Raji (cell line): ENCODE measurements around the gene MRPL28.

ENCODE experiments used
- POLR2A ChIP-seq: IDR thresholded peaks from 2 replicates; pipeline ENCODE4 v1.6.1; 2011; ENCODE audit warnings: low read depth, low read length, control low read depth; ENCODE audit not compliant: insufficient read depth

Gene MRPL28

DNA sequence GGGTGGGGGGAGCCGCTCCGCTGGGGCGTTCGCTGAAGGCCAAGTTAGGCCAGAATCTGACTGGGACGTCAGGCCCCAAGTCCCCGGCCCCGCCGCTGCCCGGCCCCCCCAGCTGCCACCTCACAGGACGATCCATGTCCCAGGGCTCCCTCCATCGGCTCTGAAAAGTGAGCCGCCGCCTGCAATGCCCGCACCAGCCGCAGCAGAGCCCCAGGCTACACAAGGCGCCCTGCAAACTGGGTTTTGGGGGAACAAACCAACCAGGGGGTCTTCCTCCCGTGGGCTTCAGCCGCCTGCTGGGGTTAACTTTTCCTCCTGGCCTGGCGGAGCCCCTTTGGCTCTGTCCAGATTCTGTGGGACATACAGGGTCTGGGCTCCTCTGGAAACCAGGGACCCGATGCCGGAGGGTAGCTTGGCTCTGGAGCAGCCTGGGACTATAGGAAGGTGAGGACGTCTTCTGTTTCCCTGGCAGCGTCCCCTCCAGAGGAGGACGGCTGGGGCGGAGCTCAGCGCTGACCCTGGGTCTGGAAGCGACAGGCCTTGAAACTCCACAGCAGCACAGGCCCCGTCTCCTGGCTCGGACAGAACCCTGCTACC lies 27.5 kb upstream of the MRPL28 start:
- no peak for TF ChIP-seq POLR2A

DNA sequence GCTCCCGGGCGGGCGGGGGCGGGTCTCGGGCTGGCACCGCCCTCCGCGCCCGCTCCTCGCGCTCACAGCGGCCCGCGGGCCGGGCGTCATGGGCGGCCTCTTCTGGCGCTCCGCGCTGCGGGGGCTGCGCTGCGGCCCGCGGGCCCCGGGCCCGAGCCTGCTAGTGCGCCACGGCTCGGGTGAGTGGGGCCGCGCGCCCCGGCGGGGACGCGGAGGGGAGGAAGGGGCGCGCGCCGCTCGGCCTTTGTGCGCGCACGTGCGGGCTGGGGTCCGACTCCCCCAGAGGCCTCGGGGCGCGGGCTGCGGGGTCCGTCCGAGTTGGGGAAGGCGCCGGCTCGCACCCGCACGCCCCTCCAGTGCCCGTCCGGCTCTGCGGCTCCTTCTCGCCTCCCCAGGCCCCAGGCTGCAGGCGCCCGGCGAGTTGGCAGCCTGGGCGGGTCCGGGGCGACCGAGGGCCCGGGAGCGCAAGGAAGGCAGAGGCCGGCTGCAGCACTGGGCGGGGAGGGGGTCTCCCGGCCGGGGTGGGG lies 26.9 kb upstream of the MRPL28 start, which contains the start of gene NME4:
NME4 (plus strand) TSS at position 65 of the 527 bp plus-strand sequence; CDS start at position 89, 24 bp downstream.
- TF ChIP-seq POLR2A: peak; percentile 62

DNA sequence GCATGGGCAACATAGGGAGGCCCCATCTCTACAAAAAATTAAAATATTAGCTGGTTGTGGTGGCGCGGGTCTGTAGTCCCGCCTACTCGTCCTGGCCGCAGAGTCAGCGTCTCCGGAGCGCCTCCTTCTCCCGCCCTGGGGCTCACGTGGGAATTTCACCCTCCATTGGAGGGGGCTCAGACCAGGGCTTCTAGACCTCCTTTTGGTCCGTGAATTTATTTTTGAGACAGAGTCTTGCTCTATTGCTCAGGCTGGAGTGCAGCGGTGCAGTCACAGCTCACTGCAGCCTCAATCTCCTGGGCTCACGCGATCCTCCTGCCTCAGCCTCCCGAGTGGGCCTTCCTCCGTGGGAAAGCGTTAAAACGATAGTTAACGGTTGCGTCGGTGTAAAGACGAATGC lies 26.3 kb upstream of the MRPL28 start:
- no peak for TF ChIP-seq POLR2A

DNA sequence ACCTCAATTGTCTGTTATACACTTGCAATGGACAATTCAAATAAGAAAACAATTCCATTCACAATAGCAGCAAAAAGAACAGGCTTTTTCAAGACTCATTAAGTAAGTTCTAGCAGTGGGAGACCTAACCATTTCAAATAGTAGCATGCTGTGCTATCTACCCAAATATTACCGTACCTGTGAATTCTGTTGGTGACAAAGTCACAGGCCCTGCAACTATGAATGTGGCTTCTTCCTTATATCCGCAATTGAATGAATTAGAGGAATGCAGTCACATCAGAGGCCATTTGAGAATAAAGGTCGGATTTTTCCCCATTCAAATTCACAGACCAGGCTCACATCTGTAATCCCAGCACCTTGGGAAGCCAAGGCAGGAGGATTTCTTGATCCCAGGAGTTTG lies 25.9 kb upstream of the MRPL28 start:
- no peak for TF ChIP-seq POLR2A

DNA sequence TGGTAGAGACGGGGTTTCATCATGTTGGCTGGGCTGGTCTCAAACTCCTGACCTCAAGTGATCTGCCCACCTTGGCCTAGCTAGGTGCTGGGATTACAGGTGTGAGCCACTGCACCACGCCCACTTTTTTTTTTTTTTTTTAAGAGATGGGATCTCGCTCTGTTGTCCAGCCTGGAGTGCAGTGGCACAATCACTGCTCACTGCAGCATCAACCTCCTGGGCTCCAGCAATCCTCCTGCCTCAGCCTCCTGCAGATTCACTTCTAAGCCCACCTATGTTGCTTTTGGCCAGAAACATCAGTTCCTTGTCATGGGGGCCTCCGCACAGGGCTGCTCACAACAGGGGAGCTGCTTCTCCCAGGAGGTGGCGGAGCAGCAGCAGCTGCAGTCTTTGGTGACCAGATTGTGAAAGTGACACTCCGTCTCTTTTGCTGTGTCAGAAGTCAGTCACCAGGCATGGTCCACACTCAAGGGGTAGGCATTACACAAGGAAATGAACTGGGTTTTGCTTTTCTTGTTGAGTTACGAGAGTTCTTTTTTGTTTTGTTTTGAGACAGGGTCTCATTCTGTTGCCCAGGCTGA lies 22.2 kb upstream of the MRPL28 start:
- TF ChIP-seq POLR2A: no peak

DNA sequence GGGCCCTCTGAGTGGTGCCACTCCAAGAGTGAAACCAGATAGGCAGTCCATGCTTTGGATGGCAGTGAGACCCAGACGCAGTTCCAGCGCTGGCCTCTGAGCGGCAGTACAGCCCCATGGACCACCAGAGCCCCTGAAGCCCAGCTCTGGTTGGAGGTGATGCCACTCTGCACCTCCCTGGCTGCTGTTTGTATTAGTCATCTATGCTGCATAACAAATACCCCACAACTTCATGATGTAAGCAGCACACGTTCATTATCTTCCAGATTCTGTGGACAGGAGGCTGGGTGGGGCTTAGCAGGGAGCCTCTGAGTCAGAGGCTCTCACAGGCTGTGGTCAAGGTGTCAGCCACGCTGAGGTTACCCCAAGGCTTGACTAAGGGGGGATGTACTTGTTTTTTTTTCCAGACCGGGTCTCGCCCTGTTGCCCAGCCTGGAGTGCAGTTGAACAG lies 21.6 kb upstream of the MRPL28 start:
- no peak for TF ChIP-seq POLR2A

DNA sequence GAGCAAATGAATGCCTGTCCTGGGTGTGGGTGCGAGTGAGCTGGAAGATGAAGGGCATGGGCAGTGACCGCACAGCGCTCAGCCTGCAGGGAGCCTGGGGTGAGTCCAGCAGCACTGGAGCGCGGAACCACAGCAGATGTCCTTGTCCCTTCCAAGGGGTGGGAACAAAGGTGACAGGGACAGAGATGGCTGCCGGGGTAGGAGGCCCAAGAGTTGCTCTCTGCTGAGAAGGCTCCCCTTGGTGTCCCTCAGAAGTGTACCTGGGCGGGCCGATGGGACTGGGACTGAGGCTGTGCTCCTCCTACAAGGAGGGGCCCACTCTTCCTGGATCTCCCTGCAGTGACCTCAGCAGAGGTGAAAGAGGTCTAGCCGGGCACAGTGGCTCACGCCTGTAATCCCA lies 19.0 kb upstream of the MRPL28 start:
- no peak for TF ChIP-seq POLR2A

DNA sequence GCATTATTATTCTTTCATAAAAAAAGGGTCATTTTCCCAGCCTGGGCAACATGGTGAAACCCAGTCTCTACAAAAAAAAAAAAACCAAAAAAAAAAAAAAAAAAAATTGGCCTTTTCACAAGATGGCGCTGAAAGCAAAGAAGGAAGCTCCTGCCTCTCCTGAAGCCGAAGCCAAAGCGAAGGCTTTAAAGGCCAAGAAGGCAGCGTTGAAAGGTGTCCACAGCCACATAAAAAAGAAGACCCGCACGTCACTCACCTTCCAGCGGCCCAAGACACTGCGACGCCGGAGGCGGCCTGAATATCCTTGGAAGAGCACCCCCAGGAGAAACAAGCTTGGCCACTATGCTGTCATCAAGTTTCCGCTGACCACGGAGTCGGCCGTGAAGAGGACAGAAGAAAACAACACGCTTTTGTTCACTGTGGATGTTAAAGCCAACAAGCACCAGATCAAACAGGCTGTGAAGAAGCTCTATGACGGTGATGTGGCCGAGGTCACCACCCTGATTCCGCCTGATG lies 16.4 kb upstream of the MRPL28 start:
- no peak for TF ChIP-seq POLR2A

DNA sequence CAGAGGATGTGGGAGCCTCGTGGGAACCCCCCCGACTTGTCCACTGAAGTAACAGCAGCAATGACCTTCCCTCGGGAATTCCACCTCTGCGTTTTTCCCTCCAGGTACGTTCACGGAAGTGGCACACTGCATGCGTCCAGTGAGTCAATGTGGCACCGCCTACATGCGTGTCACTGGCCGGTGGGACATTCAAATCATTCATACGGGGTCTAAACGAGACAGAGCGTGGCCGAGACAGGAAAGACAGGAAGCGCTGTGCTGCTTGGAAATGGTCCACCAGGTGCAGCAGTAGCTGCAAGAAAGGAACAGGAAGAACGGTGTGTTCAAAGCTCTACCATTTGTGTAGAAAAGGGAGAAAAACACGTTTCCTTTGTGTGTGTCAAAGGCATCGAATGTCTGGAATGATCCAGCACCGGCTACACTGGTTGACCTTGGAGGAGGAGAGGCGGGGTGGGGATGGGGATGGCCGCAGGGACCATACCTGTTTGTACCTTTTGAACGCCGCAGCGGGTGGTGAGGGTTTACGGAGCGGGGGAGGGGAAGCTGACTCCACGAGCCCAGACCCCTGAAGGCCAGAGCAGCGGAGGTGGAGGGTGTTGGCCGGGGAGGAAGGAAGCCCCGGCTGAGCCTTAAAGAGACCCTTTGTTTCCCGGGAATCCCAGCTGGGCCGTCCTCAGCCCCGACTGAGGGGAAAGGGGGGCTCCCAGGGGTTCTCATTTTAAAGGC lies 13.2 kb upstream of the MRPL28 start:
- no peak; the same call in none of the 2 replicates for TF ChIP-seq POLR2A

DNA sequence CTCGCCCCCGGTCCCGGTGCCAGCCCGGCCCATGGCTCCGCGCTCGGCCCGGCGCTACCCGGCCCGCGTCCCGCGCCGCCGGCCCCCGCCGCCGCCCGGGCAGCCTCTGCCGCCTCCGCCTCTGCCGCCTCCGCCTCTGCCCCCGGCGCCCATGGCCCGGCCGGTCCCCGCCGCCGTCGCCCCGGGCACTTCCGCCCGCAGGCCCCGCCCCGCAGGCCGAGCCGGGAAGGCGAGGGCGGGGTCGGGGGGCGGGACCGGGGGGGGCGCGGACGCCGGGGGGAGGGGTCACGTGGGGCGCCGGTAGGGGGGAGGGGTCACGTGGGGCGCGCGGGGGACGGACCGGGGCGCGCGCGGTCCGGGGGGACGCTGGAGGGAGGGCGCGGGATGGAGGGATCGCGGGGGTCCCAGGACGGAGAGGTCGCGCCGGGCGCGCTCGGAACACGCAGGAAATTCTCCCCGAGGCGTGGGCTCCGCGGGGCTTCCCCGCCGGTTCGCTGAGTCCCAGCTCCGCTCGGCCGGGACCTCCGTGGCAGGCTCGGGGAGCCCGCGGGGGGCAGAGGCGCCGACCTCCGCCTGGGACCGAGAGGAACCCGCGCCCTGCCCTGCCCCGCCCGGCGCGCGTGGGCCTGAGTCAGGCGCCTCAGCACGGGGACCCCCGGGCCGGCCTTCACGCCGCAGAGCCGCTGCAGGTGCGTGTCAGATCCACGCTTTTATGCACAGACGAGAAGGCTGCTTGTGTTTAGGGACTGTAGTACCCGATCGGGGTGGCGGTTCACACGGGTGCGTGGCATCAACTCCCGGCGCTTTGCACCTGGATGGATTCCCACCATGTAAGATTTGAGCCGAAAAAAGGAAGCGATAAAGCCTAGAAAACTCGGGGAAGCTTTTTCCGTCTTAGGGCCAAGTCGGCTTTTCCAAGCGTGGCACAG lies 11.7 kb upstream of the MRPL28 start, which contains the start of gene PGAP6:
PGAP6 (minus strand) TSS at position 190 of the 929 bp plus-strand sequence; CDS start at position 33, 157 bp downstream.
- TF ChIP-seq POLR2A: peak; percentile 74

DNA sequence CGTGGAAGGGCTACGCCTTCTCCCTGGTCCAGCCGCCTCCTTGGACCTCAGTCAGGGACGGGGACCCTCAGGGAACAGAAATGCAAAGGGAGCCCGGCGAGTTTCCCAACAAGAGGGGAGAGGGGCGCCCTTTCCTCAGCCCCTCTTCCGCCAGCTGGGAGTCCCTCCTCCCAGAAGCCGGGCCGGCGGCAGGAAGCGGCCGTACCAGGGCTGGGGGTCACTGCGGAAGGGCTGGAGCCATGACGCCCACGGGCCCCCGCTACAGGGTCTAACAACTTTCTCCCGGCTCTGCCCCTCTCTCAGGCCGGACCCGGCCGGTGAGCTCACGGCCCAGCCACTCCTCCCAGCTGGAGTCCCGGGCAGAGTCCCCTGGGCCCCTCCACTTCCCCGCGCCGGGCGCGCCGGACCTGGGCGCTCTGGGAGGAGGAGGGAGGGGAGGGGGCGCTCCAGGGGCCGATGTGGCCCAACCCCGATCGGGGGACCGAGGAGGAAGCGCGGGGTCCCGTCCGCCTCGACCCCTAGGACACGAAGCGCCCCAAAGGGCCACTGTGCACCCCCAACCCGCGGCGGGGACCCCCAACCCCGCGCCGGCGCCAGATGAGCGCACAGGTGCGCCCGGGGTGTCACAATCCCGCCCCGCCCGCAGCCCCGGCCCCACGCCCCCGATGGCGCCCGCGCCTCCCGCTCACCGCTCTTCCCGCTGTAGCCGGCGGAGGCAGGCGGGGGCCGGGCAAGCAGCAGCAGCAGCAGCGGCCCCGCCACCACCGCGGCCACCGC lies 10.9 kb upstream of the MRPL28 start:
- TF ChIP-seq POLR2A: no peak

DNA sequence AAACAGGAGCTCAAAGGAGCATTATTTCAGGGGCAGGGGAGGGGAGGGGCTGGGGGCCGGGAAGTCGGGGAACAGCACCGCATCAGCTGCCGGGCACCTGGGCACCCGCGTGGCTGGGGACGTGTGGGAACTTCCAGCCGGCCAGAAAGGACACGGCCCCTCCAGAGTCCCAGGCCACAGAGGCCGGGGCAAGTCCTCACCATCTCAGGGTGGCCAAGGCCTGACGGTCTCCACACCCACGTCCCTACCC lies 10.3 kb upstream of the MRPL28 start:
- TF ChIP-seq POLR2A: no peak

DNA sequence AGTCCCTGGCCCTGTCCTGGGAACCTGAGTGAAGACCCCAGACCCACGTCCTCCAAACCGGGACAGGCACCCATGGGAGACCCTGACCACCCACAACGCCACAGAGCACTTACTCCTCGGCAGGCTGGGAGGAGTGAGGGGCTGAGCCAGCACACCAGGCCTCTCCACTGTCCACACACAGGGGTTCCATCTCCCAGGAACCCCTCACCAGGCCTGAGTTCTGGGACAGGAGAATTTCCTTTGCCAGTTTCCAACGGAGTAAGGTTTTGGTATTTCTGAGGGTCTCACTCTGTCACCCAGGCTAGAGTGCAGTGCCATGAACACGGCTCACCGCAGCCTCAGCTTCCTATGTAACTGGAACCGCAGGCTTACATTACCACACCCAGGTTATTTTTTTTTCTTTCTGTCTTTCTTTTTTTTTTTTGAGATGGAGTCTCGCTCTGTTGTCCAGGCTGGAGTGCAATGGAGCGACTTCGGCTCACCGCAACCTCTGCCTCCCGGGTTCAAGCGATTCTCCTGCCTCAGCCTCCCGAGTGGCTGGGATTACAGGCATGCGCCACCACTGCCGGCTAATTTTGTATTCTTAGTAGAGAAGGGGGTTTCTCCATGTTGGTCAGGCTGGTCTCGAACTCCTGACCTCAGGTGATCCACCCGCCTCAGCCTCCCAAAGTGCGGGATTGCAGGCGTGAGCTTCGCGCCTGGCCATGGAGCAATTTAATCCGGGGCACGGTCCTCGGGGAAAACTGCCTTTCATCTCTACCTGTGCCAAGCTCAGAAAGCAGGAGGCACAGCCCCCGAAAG lies 9.8 kb upstream of the MRPL28 start:
- no peak for TF ChIP-seq POLR2A
